Stomach (tissue), 9 donors: ENCODE data around the gene NOL8. TPM values are rescaled to one million over a fixed set of nuclear protein-coding genes. Genes with fewer than 3 reads are reported as not detected.

Experiments
- DNase-seq, 2 donors: peaks; one replicate each; pipeline versions ENCODE4 v3.0.0 to v3.0.0-alpha.2; 2013 to 2019
- H3K27ac ChIP-seq, 5 donors: fragments of 200-600 bp in 4 of 5; sonication (generic) in 4 of 5; one replicate each; pipeline ENCODE4 v1.5.1; 2013 to 2019; ENCODE audit warnings: mild to moderate bottlenecking in 1 of 5, moderate library complexity in 1 of 5
- H3K27me3 ChIP-seq, 3 donors: fragments of 200-600 bp; sonication (generic); one replicate each; pipeline ENCODE4 v1.5.1; 2017 to 2019; ENCODE audit warnings: mixed run types in 1 of 3
- H3K36me3 ChIP-seq, 4 donors: fragments of 200-600 bp; sonication (generic); 1 replicate in 3 of 4; 2 replicates in 1 of 4; pipeline ENCODE4 v1.5.1; 2016 to 2019
- H3K4me1 ChIP-seq, 4 donors: fragments of 200-600 bp; sonication (generic); one replicate each; pipeline ENCODE4 v1.5.1; 2016 to 2019
- H3K4me3 ChIP-seq, 4 donors: fragments of 200-600 bp; sonication (generic) in 3 of 4; one replicate each; pipeline ENCODE4 v1.5.1; 2016 to 2019; ENCODE audit warnings: mild to moderate bottlenecking in 1 of 4
- H3K9me3 ChIP-seq, 4 donors: fragments of 200-600 bp; sonication (generic); one replicate each; pipeline ENCODE4 v1.5.1; 2016 to 2019
- CTCF ChIP-seq, 7 experiments: fragments of 450-650 bp in 4 of 7; fragments of 200-600 bp in 3 of 7; sonication (generic) in 3 of 7; IDR thresholded peaks; one replicate each; pipeline ENCODE4 v1.5.1; 2016 to 2019; ENCODE audit warnings: antibody characterized with exemption in 7 of 7, control low read depth in 2 of 7, mild to moderate bottlenecking in 1 of 7
- EP300 ChIP-seq: sonication (generic); formaldehyde crosslinking; IDR thresholded peaks from one replicate; pipeline ENCODE4 v1.6.1; 2017; ENCODE audit warnings: antibody characterized with exemption
- POLR2A ChIP-seq, 4 donors: fragments of 450-650 bp; IDR thresholded peaks; one replicate each; pipeline ENCODE4 v1.6.1; 2016; ENCODE audit warnings: antibody characterized with exemption in 4 of 4, control low read depth in 2 of 4, mild to moderate bottlenecking in 1 of 4, moderate library complexity in 1 of 4
- POLR2AphosphoS5 ChIP-seq, 3 donors: sonication (generic); formaldehyde crosslinking; IDR thresholded peaks; one replicate each; pipeline ENCODE4 v1.6.1; 2016; ENCODE audit warnings: antibody characterized with exemption in 3 of 3
- WGBS, 5 donors: extraction: QIAGEN DNeasy Blood & Tissue Kit in 3 of 5; methylation state at CpG; one replicate each; pipeline versions ENCODE4 v1.1.5 to v1.1.7; 2013 to 2018; 5-methylcytosine and 5-hydroxymethylcytosine counted together
- intact Hi-C: fragments of 100-400 bp; cut with DNase I; formaldehyde crosslinking; loops from one replicate; pipeline ENCODE4 v1.15.1; 2023; ENCODE audit warnings: low total_unique reads
- polyA plus RNA-seq, 3 donors: library from polyadenylated mRNA; stranded (reverse); fragments of 200-250 nt; gene quantifications; one replicate each; pipeline ENCODE4 v1.2.3, GENCODE V29; 2013
- total RNA-seq, 5 donors: library from RNA; depleted of rRNA; stranded (reverse); fragments of >200 nt; gene quantifications; one replicate each; pipeline versions ENCODE4 v1.1.0 to v1.2.3, GENCODE V29; 2014 to 2016
- donor health status: healthy with polysubstance abuse.
- donor health status: Bipolar disorder and iron deficiency.
- donor health status: healthy.

The NOL8 gene
- total and polyA plus RNA-seq, 8 donors, result 11.9 to 75.4 (median 22.3) TPM

GRCh38 chr9:92298036-92298435, 27.1 kb downstream of the NOL8 start:
- Histone ChIP-seq H3K27me3 (no peaks in the 10 kb centered on the region), H3K4me3 (no peak overlapping the region), H3K27ac (peak overlapping the region in 1 of 5 donors; percentile 0), H3K4me1 (peaks cover 11 to 22% (median 17%) of the 10 kb centered on the region in 4 donors), H3K9me3 (no peaks in the 10 kb centered on the region), H3K36me3 (peaks cover 35 to 65% (median 64%) of the 10 kb centered on the region in 4 donors)
- TF ChIP-seq POLR2A (IDR thresholded peaks at IDR 0.05) (no peak), EP300 (no peak), POLR2AphosphoS5 (IDR thresholded peaks at IDR 0.05) (no peak), CTCF (IDR thresholded peaks at IDR 0.05) (no peak)
- no peak for DNase-seq
- intact Hi-C loops, result loop anchor here (10.0 kb wide), 1 partner anchor 163 kb away; no protein-coding TSS in a partner anchor
- 87 to 96% (median 93%) methylated on average over 3 of the region's 3 CpGs for WGBS, 5 donors

- TF ChIP-seq POLR2AphosphoS5 (IDR thresholded peaks at IDR 0.05), result no peak
- no peak for TF ChIP-seq CTCF (IDR thresholded peaks at IDR 0.05)
- no peak for TF ChIP-seq POLR2A (IDR thresholded peaks at IDR 0.05)
- no peak for TF ChIP-seq EP300
- H3K4me1 ChIP-seq, result peaks cover 16 to 27% (median 21%) of the 10 kb centered on the region in 4 donors
- H3K4me3 ChIP-seq, result no peak overlapping the region
- no peak for DNase-seq
- H3K27ac ChIP-seq, result peak overlapping the region in 1 of 5 donors; percentile 0
- H3K27me3 ChIP-seq, result no peaks in the 10 kb centered on the region
- 86 to 93% (median 91%) methylated on average over 3 of the region's 3 CpGs for WGBS, 5 donors
- no peaks in the 10 kb centered on the region for H3K9me3 ChIP-seq
- intact Hi-C loops, result loop anchor here (10.0 kb wide), 1 partner anchor 163 kb away; no protein-coding TSS in a partner anchor
- peaks cover 31 to 60% (median 60%) of the 10 kb centered on the region in 4 donors for H3K36me3 ChIP-seq
Observed at GRCh38 chr9:92297611-92298010, 27.5 kb downstream of the NOL8 start.

GRCh38 chr9:92295827-92296258, 29.3 kb downstream of the NOL8 start:
- Histone ChIP-seq H3K9me3 (no peaks in the 10 kb centered on the region), H3K27ac (peak overlapping the region in 4 of 5 donors; percentile 24 to 85 (median 56)), H3K27me3 (no peaks in the 10 kb centered on the region), H3K4me3 (no peak overlapping the region), H3K36me3 (peaks cover 18 to 43% (median 42%) of the 10 kb centered on the region in 4 donors), H3K4me1 (peaks cover 22 to 44% (median 38%) of the 10 kb centered on the region in 4 donors)
- TF ChIP-seq CTCF (IDR thresholded peaks at IDR 0.05) (no peak), EP300 (no peak), POLR2AphosphoS5 (IDR thresholded peaks at IDR 0.05) (no peak), POLR2A (IDR thresholded peaks at IDR 0.05) (no peak)
- 27 to 51% (median 44%) methylated on average over 4 of the region's 4 CpGs for WGBS, 5 donors
- intact Hi-C loops, result loop anchor here (10.0 kb wide), 1 partner anchor 161 kb away; no protein-coding TSS in a partner anchor
- DNase-seq, result peak in 1 of 2 donors; percentile 65

GRCh38 chr9:92295240-92295790, 29.8 kb downstream of the NOL8 start:
- Histone ChIP-seq H3K27me3 (no peaks in the 10 kb centered on the region), H3K4me1 (peaks cover 22 to 45% (median 39%) of the 10 kb centered on the region in 4 donors), H3K4me3 (no peak overlapping the region), H3K9me3 (no peaks in the 10 kb centered on the region), H3K36me3 (peaks cover 14 to 40% (median 37%) of the 10 kb centered on the region in 4 donors), H3K27ac (peak overlapping the region in 4 of 5 donors; percentile 24 to 88 (median 84))
- peak in 1 of 3 donors; percentile 31 for TF ChIP-seq POLR2AphosphoS5 (IDR thresholded peaks at IDR 0.05)
- no peak for TF ChIP-seq EP300
- intact Hi-C loops, result loop anchor here (10.0 kb wide), 1 partner anchor 161 kb away; no protein-coding TSS in a partner anchor
- 31 to 57% (median 35%) methylated on average over 7 of the region's 7 CpGs for WGBS, 5 donors
- DNase-seq, result peak; percentile 27 to 70
